HCT116 (cell line): ENCODE results near the gene ATG101. TPM values are rescaled to one million over a fixed set of nuclear protein-coding genes. Genes with fewer than 3 reads are reported as not detected.
A peak's percentile ranks its signal among the peaks of the same experiment; 100 is the strongest.

Experiments
- ATAC-seq: fragments of 200-7000 bp; cut with Tn5 transposase; 2 replicates; pipeline ENCODE4 v1.9.1; 2020; ENCODE audit warnings: mild to moderate bottlenecking, moderate library complexity
- BruUV-seq: library from RNA; stranded (reverse); fragments of 400-500 nt; replicated peaks from 2 replicates; lab custom pipeline; 2021; lab: Mats Ljungman, UMichigan
- CTCF ChIA-PET: fragments of 300-600 bp; sonication (Branson Sonifier 250); formaldehyde crosslinking; loops from one replicate; lab custom pipeline; 2021; ENCODE audit warnings: antibody characterized with exemption; lab: Charles Lee
- POLR2A ChIA-PET: fragments of 300-600, 350-600 bp; sonication (Branson Sonifier 250); formaldehyde crosslinking; loops from one replicate; lab custom pipeline; 2021; ENCODE audit warnings: antibody characterized with exemption; lab: Charles Lee
- RAD21 ChIA-PET, 2 experiments: fragments of 300-600 bp; sonication (Branson Sonifier 250); formaldehyde crosslinking; loops; one replicate each; lab custom pipeline; 2023; ENCODE audit warnings: low total read pairs in 2 of 2; ENCODE audit not compliant: uncharacterized antibody in 2 of 2, unreplicated experiment in 2 of 2, low non-redundant PET in 1 of 2; lab: Charles Lee
- DNase-seq: peaks from one replicate; pipeline ENCODE4 v3.0.0-alpha.2; 2010; ENCODE audit warnings: low read depth, low spot score
- H2AFZ ChIP-seq: fragments of 200-600 bp; shearing (Covaris generic), sonication (generic); 2 replicates; pipeline ENCODE4 v1.6.1; 2017; ENCODE audit warnings: low read depth, mixed run types, mixed read lengths, antibody characterized with exemption, low read length; ENCODE audit not compliant: poor library complexity, severe bottlenecking
- H3K27ac ChIP-seq: 2 replicates; pipeline ENCODE4 v1.5.1; 2012; ENCODE audit warnings: low read depth, low read length
- H3K27me3 ChIP-seq: fragments of 200-600 bp; sonication (generic); 2 replicates; pipeline ENCODE4 v1.6.1; 2016; ENCODE audit warnings: mixed run types, low read length, mixed read lengths; ENCODE audit not compliant: insufficient read depth
- H3K36me3 ChIP-seq, 2 experiments: fragments of 200-500 bp in 1 of 2; fragments of 200-600 bp in 1 of 2; sonication (Bioruptor generic) in 1 of 2; sonication (generic) in 1 of 2; 2 replicates each; pipeline versions ENCODE4 v1.5.1 to v1.6.1; 2014 to 2016; ENCODE audit warnings: low read length in 2 of 2, inconsistent platforms in 1 of 2, mixed read lengths in 1 of 2, mixed run types in 1 of 2; ENCODE audit not compliant: insufficient read depth in 2 of 2, control insufficient read depth in 1 of 2
- H3K4me1 ChIP-seq, 2 experiments: fragments of 200-600 bp in 1 of 2; sonication (generic) in 1 of 2; 2 replicates each; pipeline versions ENCODE4 v1.5.1 to v1.6.1; 2012 to 2017; ENCODE audit warnings: low read length in 2 of 2, inconsistent platforms in 1 of 2, mild to moderate bottlenecking in 1 of 2, mixed read lengths in 1 of 2, mixed run types in 1 of 2, moderate library complexity in 1 of 2; ENCODE audit not compliant: insufficient read depth in 2 of 2, control insufficient read depth in 1 of 2
- H3K4me2 ChIP-seq: fragments of 200-600 bp; sonication (generic); 2 replicates; pipeline ENCODE4 v1.6.1; 2017; ENCODE audit warnings: mixed run types, low read length, mixed read lengths
- H3K4me3 ChIP-seq, 2 experiments: fragments of 200-600 bp in 1 of 2; sonication (generic) in 1 of 2; replicated peaks in 1 of 2; 2 replicates each; pipeline ENCODE4 v1.5.1; 2011 to 2016; ENCODE audit warnings: low read length in 2 of 2, control low read depth in 1 of 2, low read depth in 1 of 2, mild to moderate bottlenecking in 1 of 2, mixed read lengths in 1 of 2, mixed run types in 1 of 2
- H3K79me2 ChIP-seq: fragments of 200-600 bp; sonication (generic); 2 replicates; pipeline ENCODE4 v1.6.1; 2017; ENCODE audit warnings: mild to moderate bottlenecking, mixed run types, low read length, moderate library complexity, mixed read lengths; ENCODE audit not compliant: insufficient read depth
- H3K9ac ChIP-seq: fragments of 200-600 bp; sonication (generic); 2 replicates; pipeline ENCODE4 v1.6.1; 2016; ENCODE audit warnings: low read length, mixed read lengths
- H3K9me2 ChIP-seq: fragments of 200-600 bp; sonication (generic), shearing (Covaris generic); 2 replicates; pipeline ENCODE4 v1.6.1; 2017; ENCODE audit warnings: mixed run types, mild to moderate bottlenecking, moderate library complexity; ENCODE audit not compliant: insufficient read depth
- H3K9me3 ChIP-seq, 2 experiments: fragments of 200-500 bp in 1 of 2; fragments of 200-600 bp in 1 of 2; sonication (Bioruptor generic) in 1 of 2; sonication (generic) in 1 of 2; 2 replicates each; pipeline ENCODE4 v1.6.1; 2014 to 2017; ENCODE audit warnings: low read length in 2 of 2, mixed read lengths in 2 of 2, inconsistent platforms in 1 of 2, low read depth in 1 of 2, mild to moderate bottlenecking in 1 of 2, mixed run types in 1 of 2, moderate library complexity in 1 of 2; ENCODE audit not compliant: control insufficient read depth in 1 of 2, insufficient read depth in 1 of 2
- H4K20me1 ChIP-seq: fragments of 200-600 bp; sonication (generic), shearing (Covaris generic); 2 replicates; pipeline ENCODE4 v1.6.1; 2017; ENCODE audit warnings: mixed run types, mild to moderate bottlenecking, moderate library complexity; ENCODE audit not compliant: insufficient read depth
- CBX3 ChIP-seq: IDR thresholded peaks from 2 replicates; pipeline ENCODE4 v1.6.1; 2012; ENCODE audit warnings: low read depth
- CTCF ChIP-seq, 3 experiments: fragments of 200-600 bp in 1 of 3; sonication (generic) in 1 of 3; IDR thresholded peaks in 2 of 3; conservative IDR thresholded peaks in 1 of 3; 2 replicates each; pipeline ENCODE4 v1.5.1; 2012 to 2017; ENCODE audit warnings: low read depth in 2 of 3, low read length in 2 of 3, antibody characterized with exemption in 1 of 3, borderline replicate concordance in 1 of 3, control low read depth in 1 of 3, mild to moderate bottlenecking in 1 of 3, mixed read lengths in 1 of 3, mixed run types in 1 of 3, moderate library complexity in 1 of 3; ENCODE audit not compliant: insufficient read depth in 1 of 3
- EGR1 ChIP-seq: IDR thresholded peaks from 2 replicates; pipeline ENCODE4 v1.6.1; 2012; ENCODE audit warnings: low read depth
- EZH2phosphoT487 ChIP-seq: fragments of 200-600 bp; IDR thresholded peaks from 2 replicates; pipeline ENCODE4 v1.6.1; 2018; ENCODE audit warnings: antibody characterized with exemption, borderline replicate concordance
- MAX ChIP-seq: IDR thresholded peaks from 2 replicates; pipeline ENCODE4 v1.6.1; 2012
- POLR2AphosphoS5 ChIP-seq: IDR thresholded peaks from 2 replicates; pipeline ENCODE4 v1.6.1; 2011; ENCODE audit warnings: mild to moderate bottlenecking, low read depth, low read length, moderate library complexity
- RAD21 ChIP-seq: IDR thresholded peaks from 2 replicates; pipeline ENCODE4 v1.6.1; 2012; ENCODE audit warnings: low read depth, mild to moderate bottlenecking
- SIN3A ChIP-seq: IDR thresholded peaks from 2 replicates; pipeline ENCODE4 v1.6.1; 2012; ENCODE audit warnings: low read depth
- SP1 ChIP-seq: IDR thresholded peaks from 2 replicates; pipeline ENCODE4 v1.6.1; 2012; ENCODE audit warnings: low read depth
- SRF ChIP-seq: IDR thresholded peaks from 2 replicates; pipeline ENCODE4 v1.6.1; 2012; ENCODE audit warnings: low read depth
- TCF7L2 ChIP-seq: IDR thresholded peaks from 2 replicates; pipeline ENCODE4 v1.7.0; 2011; ENCODE audit warnings: borderline replicate concordance, inconsistent platforms; ENCODE audit not compliant: insufficient read depth, insufficient read length; ENCODE audit errors: extremely low read depth
- ZBTB33 ChIP-seq: IDR thresholded peaks from 2 replicates; pipeline ENCODE4 v1.6.1; 2011; ENCODE audit warnings: mild to moderate bottlenecking, low read length, moderate library complexity; ENCODE audit not compliant: insufficient replicate concordance; ENCODE audit errors: extremely low read depth
- ZFX ChIP-seq: fragments of 450-650 bp; IDR thresholded peaks from 2 replicates; pipeline ENCODE4 v1.6.1; 2017
- intact Hi-C: fragments of 100-400 bp; cut with micrococcal nuclease; formaldehyde crosslinking; loops from 2 replicates; pipeline ENCODE4 v1.10.0; 2022
- total RNA-seq: library from RNA; stranded (reverse); gene quantifications from one replicate; pipeline ENCODE4 v1.2.1, GENCODE V29; 2021; ENCODE audit not compliant: unreplicated experiment

Gene ATG101
- total RNA-seq, 1 experiment from 2014 or later, result 49.2 TPM

- Histone ChIP-seq H3K4me3 (peak overlapping the region; percentile 47 to 72), H3K9me3 (no peaks in the 10 kb centered on the region), H3K27ac (peak overlapping the region; percentile 45), H3K79me2 (peaks cover 26% of the 10 kb centered on the region), H3K4me1 (peaks cover 16 to 43% of the 10 kb centered on the region in 2 experiments), H4K20me1 (no peaks in the 10 kb centered on the region), H3K9me2 (no peaks in the 10 kb centered on the region), H3K27me3 (no peaks in the 10 kb centered on the region), H3K4me2 (peak overlapping the region; percentile 83), H3K9ac (peak overlapping the region; percentile 63), H2AFZ (no peak overlapping the region), H3K36me3 (no peaks in the 10 kb centered on the region)
- ChIA-PET CTCF (interaction anchor here (1.1 to 5.2 kb wide), 2 partner anchors 11 to 83 kb away, joined by 4 to 29 read pairs; no protein-coding TSS in a partner anchor), POLR2A (interaction anchor here (2.2 to 2.4 kb wide), 2 partner anchors 11 to 15 kb away, joined by 6 to 11 read pairs; partner anchors contain the start of gene NR4A1), RAD21 (no interaction called here)
- ATAC-seq (peak; percentile 71), DNase-seq (no peak)
- TF ChIP-seq SP1 (peak; percentile 59), TCF7L2 (peak; percentile 91), ZFX (peak; percentile 7; the same call in 1 of the 2 replicates), EGR1 (peak; percentile 66), POLR2AphosphoS5 (peak; percentile 43), CTCF (IDR thresholded peaks at IDR 0.05 in 2 of 3, conservative IDR thresholded peaks at IDR 0.05 in 1 of 3; ENCODE audit: borderline replicate concordance in 1 of 3, insufficient read depth in 1 of 3, low read depth in 2 of 3, low read length in 2 of 3) (no peak), EZH2phosphoT487 (no peak), RAD21 (no peak), ZBTB33 (peak; percentile 23), MAX (peak; percentile 49; the same call in 1 of the 2 replicates), CBX3 (no peak), SRF (no peak), SIN3A (peak; percentile 31; the same call in 1 of the 2 replicates)
- no TSS peak for BruUV-seq
- intact Hi-C loops, result loop anchor here (1.0 kb wide), 1 partner anchor 15 kb away; the partner anchor contains the start of gene NR4A1
These were observed 33.1 kb upstream of the ATG101 start for GRCh38 chr12:52036587-52037171.
